ENCODE results near the gene TAC4.

GRCh38 chr17:49873926-49874325, 26.1 kb upstream of the TAC4 start:
- TF ChIP-seq CTCF (IDR thresholded peaks at IDR 0.05; ENCODE audit: low read depth, low read length, poor library complexity, severe bottlenecking) (no peak), EZH2phosphoT487 (IDR thresholded peaks at IDR 0.05; ENCODE audit: borderline replicate concordance, low read length) (no peak)
